Endothelial cell of umbilical vein (primary cell): Measurements from ENCODE around the gene CAMK2G. TPM values are rescaled to one million over a fixed set of nuclear protein-coding genes. Genes with fewer than 3 reads are reported as not detected.

Experiments used
- BruUV-seq: library from RNA; stranded (reverse); fragments of 400-500 nt; replicated peaks from 2 replicates; lab custom pipeline; 2021; lab: Mats Ljungman, UMichigan
- CTCF ChIA-PET: fragments of 300-600, 350-600 bp; sonication (Branson Sonifier 250); formaldehyde crosslinking; loops from one replicate; lab custom pipeline; 2021; ENCODE audit warnings: antibody characterized with exemption, inconsistent platforms; lab: Charles Lee
- POLR2A ChIA-PET: fragments of 300-600, 350-600 bp; sonication (Branson Sonifier 250); formaldehyde crosslinking; loops from one replicate; lab custom pipeline; 2021; ENCODE audit warnings: antibody characterized with exemption, inconsistent platforms; lab: Charles Lee
- DNase-seq: peaks from one replicate; pipeline ENCODE4 v3.0.0-alpha.2; 2011; ENCODE audit warnings: low read depth, low spot score
- FAIRE-seq: peaks from 2 replicates; lab custom pipeline; 2011; peaks lifted over from hg19 to GRCh38; lab: Jason Lieb, UNC
- H2AFZ ChIP-seq: 2 replicates; pipeline ENCODE4 v1.6.0; 2012; ENCODE audit warnings: low read depth, low read length, control low read depth, inconsistent platforms
- H3K27ac ChIP-seq: 2 replicates; pipeline ENCODE4 v1.5.1; 2011; ENCODE audit warnings: low read depth, mild to moderate bottlenecking, control low read depth, low read length, moderate library complexity; ENCODE audit not compliant: insufficient read depth
- H3K27me3 ChIP-seq, 2 experiments: 2 replicates each; pipeline versions ENCODE4 v1.6.0 to v1.6.1; 2011; ENCODE audit warnings: low read length in 2 of 2, mixed read lengths in 1 of 2; ENCODE audit not compliant: control insufficient read depth in 2 of 2, insufficient read depth in 2 of 2
- H3K36me3 ChIP-seq, 2 experiments: 2 replicates in 1 of 2; 3 replicates in 1 of 2; pipeline ENCODE4 v1.5.1; 2011; ENCODE audit warnings: low read length in 2 of 2, mild to moderate bottlenecking in 1 of 2, moderate library complexity in 1 of 2; ENCODE audit not compliant: control insufficient read depth in 2 of 2, insufficient read depth in 2 of 2; ENCODE audit errors: extremely low read depth in 1 of 2
- H3K4me1 ChIP-seq: 3 replicates; pipeline ENCODE4 v1.5.1; 2011; ENCODE audit warnings: mild to moderate bottlenecking, low read length; ENCODE audit not compliant: control insufficient read depth, insufficient read depth; ENCODE audit errors: extremely low read depth
- H3K4me2 ChIP-seq: 2 replicates; pipeline ENCODE4 v1.6.1; 2011; ENCODE audit warnings: low read length, control low read depth, mixed read lengths; ENCODE audit not compliant: insufficient read depth
- H3K4me3 ChIP-seq, 3 experiments: fragments of 200-600 bp in 1 of 3; sonication (generic), shearing (Covaris generic) in 1 of 3; replicated peaks in 1 of 3; 2 replicates each; pipeline ENCODE4 v1.5.1; 2011 to 2016; ENCODE audit warnings: control low read depth in 3 of 3, low read length in 3 of 3, mild to moderate bottlenecking in 2 of 3, inconsistent platforms in 1 of 3, low read depth in 1 of 3, moderate library complexity in 1 of 3; ENCODE audit not compliant: insufficient read depth in 1 of 3
- H3K79me2 ChIP-seq: 2 replicates; pipeline ENCODE4 v1.6.0; 2012; ENCODE audit warnings: low read length, inconsistent platforms; ENCODE audit not compliant: control insufficient read depth, insufficient read depth
- H3K9ac ChIP-seq: replicated peaks from 2 replicates; pipeline ENCODE3; 2011; ENCODE audit warnings: low read length, control low read depth; ENCODE audit not compliant: insufficient read depth; ENCODE audit errors: extremely low read depth
- H3K9me1 ChIP-seq: replicated peaks from 3 replicates; pipeline ENCODE4 v1.6.0; 2011; ENCODE audit warnings: mild to moderate bottlenecking, low read length; ENCODE audit not compliant: control insufficient read depth, insufficient read depth; ENCODE audit errors: extremely low read depth
- H3K9me3 ChIP-seq: replicated peaks from 2 replicates; pipeline ENCODE4 v1.5.1; 2012; ENCODE audit warnings: low read length, inconsistent platforms; ENCODE audit not compliant: control insufficient read depth, insufficient read depth
- H4K20me1 ChIP-seq: replicated peaks from 2 replicates; pipeline ENCODE3; 2011; ENCODE audit warnings: mild to moderate bottlenecking, low read length; ENCODE audit not compliant: control insufficient read depth, insufficient read depth; ENCODE audit errors: extremely low read depth
- CTCF ChIP-seq, 2 donors: IDR thresholded peaks; 1 replicate in 1 of 2; 2 replicates in 1 of 2; pipeline ENCODE4 v1.5.1; 2011; ENCODE audit warnings: low read length in 2 of 2, mild to moderate bottlenecking in 2 of 2, moderate library complexity in 2 of 2, control low read depth in 1 of 2, inconsistent platforms in 1 of 2, low read depth in 1 of 2; ENCODE audit not compliant: insufficient read depth in 1 of 2; ENCODE audit errors: extremely low read depth in 1 of 2
- EZH2 ChIP-seq: IDR thresholded peaks from 2 replicates; pipeline ENCODE4 v1.6.1; 2012; ENCODE audit warnings: borderline replicate concordance, low read depth, mild to moderate bottlenecking, moderate library complexity, low read length, inconsistent platforms; ENCODE audit not compliant: severe bottlenecking
- FOS ChIP-seq: IDR thresholded peaks from 2 replicates; pipeline ENCODE4 v1.6.1; 2011; ENCODE audit warnings: mild to moderate bottlenecking, low read length, moderate library complexity, borderline replicate concordance; ENCODE audit not compliant: insufficient read depth
- GATA2 ChIP-seq: IDR thresholded peaks from 2 replicates; pipeline ENCODE4 v1.7.0; 2011; ENCODE audit warnings: low read depth, mild to moderate bottlenecking, moderate library complexity, mixed read lengths, low read length; ENCODE audit not compliant: insufficient read length, insufficient read depth
- JUN ChIP-seq: IDR thresholded peaks from 2 replicates; pipeline ENCODE4 v1.6.1; 2011; ENCODE audit warnings: borderline replicate concordance, low read depth; ENCODE audit not compliant: insufficient read length, insufficient read depth
- MYC ChIP-seq: IDR thresholded peaks from one replicate; pipeline ENCODE4 v1.6.1; 2011; ENCODE audit warnings: mild to moderate bottlenecking, low read depth, low read length
- POLR2A ChIP-seq: IDR thresholded peaks from 2 replicates; pipeline ENCODE4 v1.6.1; 2012; ENCODE audit warnings: low read depth, mild to moderate bottlenecking, control low read depth, low read length
- POLR2AphosphoS5 ChIP-seq: IDR thresholded peaks from 2 replicates; pipeline ENCODE4 v1.6.1; 2012; ENCODE audit warnings: low read depth, mild to moderate bottlenecking, control low read depth, low read length, moderate library complexity; ENCODE audit not compliant: insufficient read depth
- dilution Hi-C: fragments of 300-500 bp; cut with MboI; formaldehyde crosslinking; loops from one replicate; pipeline ENCODE4 v1.15.0; 2019; ENCODE audit warnings: low sequenced_read_pairs; ENCODE audit not compliant: extremely low pct_ligation_motif_present
- intact Hi-C: fragments of 100-400 bp; cut with micrococcal nuclease; formaldehyde crosslinking; loops from one replicate; pipeline ENCODE4 v1.10.0; 2022
- polyA plus RNA-seq, 4 experiments: library from polyadenylated mRNA; depleted of rRNA in 3 of 4; stranded (reverse) in 3 of 4; unstranded in 1 of 4; fragments of >200 nt; gene quantifications; 2 replicates each; pipeline versions ENCODE4 v1.2.1 to v1.2.3, GENCODE V29; 2011 to 2012; ENCODE audit warnings: missing spikeins in 1 of 4
- total RNA-seq: library from RNA; stranded (reverse); gene quantifications from 2 replicates; pipeline ENCODE4 v1.2.3, GENCODE V29; 2021
- TF ChIP-seq, protein P1 (sequence below): IDR thresholded peaks from 2 replicates; pipeline ENCODE4 v1.6.1; 2011; ENCODE audit not compliant: insufficient read depth, insufficient read length

Gene CAMK2G
- total and polyA plus RNA-seq, 2 donors (not counting 3 experiments of a cell fraction or from before 2014, with no cell fraction given) = 27.2 to 33.6 TPM

DNA sequence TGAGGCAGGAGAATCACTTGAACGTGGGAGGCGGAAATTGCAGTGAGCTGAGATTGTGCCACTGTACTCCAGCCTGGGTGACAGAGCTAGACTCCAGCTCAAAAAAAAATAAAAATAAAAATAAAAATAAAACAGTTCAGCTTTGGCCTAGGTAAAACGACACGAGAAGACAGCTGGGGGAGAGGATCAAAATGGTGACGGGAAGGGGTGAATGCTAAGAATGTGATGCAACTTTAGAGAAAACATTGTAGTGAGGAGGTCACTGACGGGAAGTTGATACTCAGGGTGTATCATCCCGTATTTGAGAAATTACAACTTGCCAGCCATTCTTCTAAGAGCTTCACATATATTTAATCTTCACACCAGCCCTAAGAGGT is 64.0 kb downstream of the CAMK2G start:
- Histone ChIP-seq H3K9me1 (no peaks in the 10 kb centered on the region), H3K79me2 (no peaks in the 10 kb centered on the region), H3K4me3 (peak overlapping the region in 2 of 3 experiments; percentile 67 to 73), H3K36me3 (peaks cover 10 to 27% of the 10 kb centered on the region in 2 experiments), H2AFZ (no peak overlapping the region), H3K4me2 (peak overlapping the region; percentile 45), H3K27ac (no peak overlapping the region), H3K27me3 (no peaks in the 10 kb centered on the region), H3K9me3 (no peaks in the 10 kb centered on the region), H3K9ac (no peak overlapping the region), H4K20me1 (no peaks in the 10 kb centered on the region), H3K4me1 (peaks cover 6% of the 10 kb centered on the region)
- DNase-seq = no peak
- peak; percentile 60 for FAIRE-seq
- intact Hi-C loops = loop anchor here (2.0 to 5.0 kb wide), 2 partner anchors 38 to 68 kb away; a partner anchor contains a TSS
- POLR2A ChIA-PET = interaction anchor here (1.1 kb wide), 1 partner anchor 10 kb away, joined by 3 read pairs; no protein-coding TSS in a partner anchor
- TF ChIP-seq FOS (no peak), POLR2A (no peak)
- CTCF ChIA-PET = interaction anchor here (0.7 to 2.9 kb wide), 7 partner anchors 9 to 69 kb away, joined by 3 to 16 read pairs (median 5); partner anchors contain the start of genes CAMK2G and ZSWIM8
- dilution Hi-C loops = no loop called here
- BruUV-seq = TSS peak; percentile 13

GRCh38 chr10:73809061-73809818 is 65.1 kb downstream of the CAMK2G start:
- H2AFZ ChIP-seq = no peak overlapping the region
- POLR2A ChIA-PET = interaction anchor here (0.7 kb wide), 1 partner anchor 266 kb away, joined by 6 read pairs; no protein-coding TSS in a partner anchor
- no TSS peak for BruUV-seq
- H4K20me1 ChIP-seq = no peaks in the 10 kb centered on the region
- TF ChIP-seq POLR2A = no peak
- no peak for TF ChIP-seq CTCF (IDR thresholded peaks at IDR 0.05; ENCODE audit: extremely low read depth in 1 of 2, insufficient read depth in 1 of 2, low read depth in 1 of 2, low read length in 2 of 2)
- TF ChIP-seq, protein P1, sequence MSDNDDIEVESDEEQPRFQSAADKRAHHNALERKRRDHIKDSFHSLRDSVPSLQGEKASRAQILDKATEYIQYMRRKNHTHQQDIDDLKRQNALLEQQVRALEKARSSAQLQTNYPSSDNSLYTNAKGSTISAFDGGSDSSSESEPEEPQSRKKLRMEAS = no peak
- no peak for TF ChIP-seq GATA2
- TF ChIP-seq JUN = no peak
- TF ChIP-seq EZH2 = no peak
- no peak for TF ChIP-seq POLR2AphosphoS5
- TF ChIP-seq FOS = no peak
- TF ChIP-seq MYC = no peak
- no peaks in the 10 kb centered on the region for H3K79me2 ChIP-seq
- CTCF ChIA-PET = interaction anchor here (1.3 to 2.9 kb wide), 5 partner anchors 10 to 71 kb away, joined by 3 to 16 read pairs (median 5); no protein-coding TSS in a partner anchor
- no peaks in the 10 kb centered on the region for H3K9me1 ChIP-seq
- no peak overlapping the region for H3K4me2 ChIP-seq
- H3K4me1 ChIP-seq = peaks cover 4% of the 10 kb centered on the region
- intact Hi-C loops (no loop called here), dilution Hi-C loops (no loop called here)
- FAIRE-seq = peak; percentile 33
- H3K27me3 ChIP-seq = no peaks in the 10 kb centered on the region
- H3K4me3 ChIP-seq = no peak overlapping the region
- H3K9me3 ChIP-seq = no peaks in the 10 kb centered on the region
- peaks cover 6 to 23% of the 10 kb centered on the region in 2 experiments for H3K36me3 ChIP-seq
- no peak overlapping the region for H3K27ac ChIP-seq
- DNase-seq = no peak
- H3K9ac ChIP-seq = no peak overlapping the region
